Neural progenitor cell (in vitro differentiated cells): ENCODE results near the gene PARD3B.

Experiments
- CTCF ChIP-seq: fragments of 200-600 bp; sonication (generic); IDR thresholded peaks from 2 replicates; pipeline ENCODE4 v1.5.1; 2017; ENCODE audit warnings: antibody characterized with exemption, mild to moderate bottlenecking
- EZH2 ChIP-seq: fragments of 200-600 bp; sonication (generic); IDR thresholded peaks from 2 replicates; pipeline ENCODE4 v1.6.1; 2017; ENCODE audit warnings: antibody characterized with exemption, mild to moderate bottlenecking, moderate library complexity

- TF ChIP-seq EZH2 (no peak), CTCF (no peak)
These were observed 911.4 kb downstream of the PARD3B start for GRCh38 chr2:205456682-205457081.
